ENCODE data around the gene MFGE8.

DNA sequence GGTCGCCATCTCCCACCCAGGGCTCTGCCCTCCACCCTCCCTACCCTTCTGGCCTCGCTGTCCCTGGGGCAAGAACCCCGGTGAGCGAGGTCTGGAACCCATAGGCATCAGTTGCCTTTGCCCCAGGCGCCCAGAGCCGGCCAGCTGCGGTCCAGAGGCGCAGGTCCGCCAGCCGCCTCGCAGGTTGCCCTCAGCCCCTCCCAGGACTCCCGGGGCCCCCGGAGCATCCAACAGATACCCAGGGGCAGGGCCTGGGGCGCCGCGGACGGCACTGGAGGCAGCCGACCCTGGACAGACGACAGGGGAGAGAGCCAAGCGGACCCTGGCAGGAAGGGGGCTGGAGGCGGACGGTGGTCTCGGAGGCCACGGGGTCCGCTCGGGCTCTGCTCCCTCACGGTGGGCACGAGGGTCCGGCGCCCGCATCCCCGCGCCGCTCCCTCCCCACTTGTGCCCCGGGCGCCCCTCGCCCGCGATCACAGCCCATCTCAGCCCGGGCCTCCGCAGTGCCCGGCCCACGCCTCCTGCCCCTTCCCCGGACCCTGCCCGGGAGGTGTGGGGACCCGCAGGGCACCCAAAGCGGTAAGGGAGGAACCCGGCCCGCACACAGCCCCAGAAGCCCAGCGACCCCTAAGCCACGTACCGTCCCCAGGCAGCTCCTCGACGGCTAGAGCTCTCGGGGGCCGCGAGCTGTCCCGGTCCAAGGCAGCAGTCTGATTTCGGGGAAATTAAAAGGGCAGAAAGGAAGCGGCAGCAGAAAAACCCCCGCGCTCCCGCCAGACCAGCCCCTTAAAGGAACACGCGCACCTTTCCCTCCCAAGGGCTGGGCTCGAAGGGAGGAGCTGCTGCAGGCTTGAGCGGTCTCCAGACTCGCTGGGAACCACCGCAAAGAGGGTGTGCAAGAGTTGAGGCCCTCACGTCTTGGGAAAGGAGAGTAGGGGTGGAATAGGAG is 18.1 kb downstream of the MFGE8 start, which contains the start of gene HAPLN3:
- TF ChIP-seq CTCF (IDR thresholded peaks at IDR 0.05) (no peak), POLR2A (IDR thresholded peaks at IDR 0.05) (no peak)

Measured in Peyer's patch (tissue), 4 donors.